GM12865 (cell line): ENCODE data around the gene FNDC1.

Experiments
- DNase-seq: peaks from one replicate; pipeline ENCODE4 v3.0.0; 2010; ENCODE audit warnings: low read depth
- H3K4me3 ChIP-seq: 2 replicates; pipeline ENCODE4 v1.5.1; 2011; ENCODE audit warnings: mild to moderate bottlenecking, low read depth, low read length, control low read depth
- CTCF ChIP-seq: IDR thresholded peaks from 2 replicates; pipeline ENCODE4 v1.5.1; 2011; ENCODE audit warnings: low read length, control low read depth, low read depth, inconsistent platforms; ENCODE audit not compliant: insufficient read depth; ENCODE audit errors: missing control alignments

Gene FNDC1

GRCh38 chr6:159301277-159301676 is 132.1 kb downstream of the FNDC1 start:
- no peak for DNase-seq
- H3K4me3 ChIP-seq = no peak overlapping the region
- TF ChIP-seq CTCF = no peak

DNA sequence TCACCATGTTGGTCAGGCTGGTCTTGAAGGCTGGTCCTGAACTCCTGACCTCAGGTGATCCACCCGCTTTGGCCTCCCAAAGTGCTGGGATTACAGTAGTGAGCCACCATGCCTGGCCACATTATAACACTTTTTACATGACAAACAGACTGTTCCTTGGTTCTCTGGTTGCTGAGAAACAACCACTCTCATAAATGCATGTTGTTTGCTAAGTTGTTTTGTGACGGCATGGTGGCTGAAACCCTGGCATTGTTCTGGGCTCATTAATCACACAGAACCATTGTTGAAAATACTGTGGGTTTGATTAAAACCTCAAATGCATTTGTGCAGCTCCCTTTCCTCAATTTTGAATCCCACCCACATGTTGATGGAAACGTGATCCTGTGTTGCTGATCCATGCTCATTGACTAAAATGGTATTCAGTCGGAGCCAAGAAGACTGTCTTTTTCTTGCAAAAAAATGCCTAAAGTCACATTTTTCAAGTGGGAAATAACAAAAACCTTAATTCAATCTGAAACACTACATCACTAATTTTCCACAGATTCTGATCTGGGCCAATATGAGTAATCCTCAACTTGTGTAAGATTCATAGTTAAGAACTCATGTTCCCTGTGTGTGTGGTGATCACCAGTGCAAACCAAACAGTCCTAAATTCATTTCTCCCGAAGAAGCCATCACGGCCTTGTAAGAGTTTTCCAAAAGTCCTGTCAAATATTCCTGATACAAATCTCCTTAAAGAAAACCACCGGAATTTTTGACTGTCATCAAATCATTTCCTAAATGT is 132.8 kb downstream of the FNDC1 start:
- no peak for DNase-seq
- TF ChIP-seq CTCF = no peak
- no peak overlapping the region for H3K4me3 ChIP-seq

DNA sequence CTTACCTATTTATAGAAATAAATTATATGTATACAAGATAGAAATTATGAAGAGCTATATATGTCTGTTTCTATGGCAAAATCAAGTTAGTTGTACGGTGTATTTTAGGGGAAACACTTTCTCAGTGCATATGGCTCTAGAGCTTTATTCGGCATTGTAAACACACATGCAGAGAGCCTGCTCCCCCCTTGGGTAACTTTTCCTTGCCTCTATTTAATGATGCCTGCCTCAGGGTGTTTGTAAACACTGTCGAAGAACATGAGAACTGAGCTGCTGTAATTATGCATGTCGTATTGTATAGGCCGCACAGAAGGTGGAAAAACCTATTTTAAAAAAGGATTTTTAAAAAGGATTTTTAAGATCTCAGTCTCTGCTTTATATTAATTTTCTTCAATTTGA is 133.4 kb downstream of the FNDC1 start:
- no peak for DNase-seq
- no peak overlapping the region for H3K4me3 ChIP-seq
- no peak for TF ChIP-seq CTCF

DNA sequence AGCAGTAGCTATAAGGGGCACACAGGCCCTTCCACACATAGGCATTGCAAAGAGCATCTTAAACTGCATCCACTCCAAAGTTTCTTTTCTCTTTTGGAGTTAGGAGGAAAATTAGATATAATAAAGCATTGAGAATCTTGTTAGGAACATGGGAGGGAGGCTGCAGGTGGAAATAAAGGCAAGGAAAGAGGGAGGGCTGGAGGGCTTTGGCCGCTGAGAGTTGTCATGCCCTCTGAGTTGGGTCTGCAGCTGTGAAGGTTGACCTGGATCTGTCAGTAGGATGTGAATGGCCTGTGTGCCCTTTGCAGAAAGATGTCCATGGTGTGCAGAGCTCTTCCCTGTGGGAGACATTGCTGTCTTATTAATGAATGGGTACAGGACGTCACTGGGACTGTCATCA is 134.0 kb downstream of the FNDC1 start:
- no peak for TF ChIP-seq CTCF
- no peak for DNase-seq
- no peak overlapping the region for H3K4me3 ChIP-seq

DNA sequence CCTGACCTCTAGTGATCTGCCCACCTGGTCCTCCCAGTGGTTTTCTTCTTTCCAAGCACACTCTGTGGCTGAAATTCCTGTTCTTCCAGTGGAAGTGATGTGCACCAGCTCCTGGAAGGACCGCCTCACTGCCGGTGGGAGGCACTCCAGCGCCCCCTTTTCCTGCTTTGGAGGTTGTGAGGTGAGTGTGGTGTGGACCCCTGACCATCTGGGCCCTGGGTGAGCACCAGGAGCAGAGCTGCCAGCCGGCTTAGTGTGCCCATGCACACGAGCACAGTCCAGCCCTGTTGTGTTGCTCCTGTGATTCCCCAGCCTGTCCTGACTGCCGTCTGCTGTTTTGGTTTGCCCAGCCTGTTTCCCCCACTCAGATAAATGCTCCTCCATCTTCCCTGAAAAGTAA is 134.6 kb downstream of the FNDC1 start:
- DNase-seq = no peak
- no peak for TF ChIP-seq CTCF
- no peak overlapping the region for H3K4me3 ChIP-seq

DNA sequence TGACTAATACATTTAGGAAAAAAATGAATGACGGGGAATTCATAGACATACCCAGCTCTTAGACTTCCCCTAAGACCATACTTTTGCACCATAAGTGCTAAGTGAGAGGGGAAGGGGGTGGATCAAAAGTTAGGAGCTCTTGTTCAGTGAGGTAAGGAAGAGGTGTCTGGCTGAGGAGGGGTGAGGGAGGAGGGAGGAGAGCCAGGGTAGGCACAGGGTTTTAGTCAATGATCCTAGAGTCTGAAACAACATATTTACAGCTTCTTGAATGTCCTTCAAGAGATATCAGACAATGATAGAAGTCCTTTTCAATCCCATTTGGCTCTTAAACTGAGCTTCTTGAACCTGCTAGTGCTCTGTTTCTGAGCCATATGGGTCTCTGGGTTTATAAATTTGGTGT is 135.4 kb downstream of the FNDC1 start:
- no peak overlapping the region for H3K4me3 ChIP-seq
- no peak for DNase-seq
- TF ChIP-seq CTCF = no peak

DNA sequence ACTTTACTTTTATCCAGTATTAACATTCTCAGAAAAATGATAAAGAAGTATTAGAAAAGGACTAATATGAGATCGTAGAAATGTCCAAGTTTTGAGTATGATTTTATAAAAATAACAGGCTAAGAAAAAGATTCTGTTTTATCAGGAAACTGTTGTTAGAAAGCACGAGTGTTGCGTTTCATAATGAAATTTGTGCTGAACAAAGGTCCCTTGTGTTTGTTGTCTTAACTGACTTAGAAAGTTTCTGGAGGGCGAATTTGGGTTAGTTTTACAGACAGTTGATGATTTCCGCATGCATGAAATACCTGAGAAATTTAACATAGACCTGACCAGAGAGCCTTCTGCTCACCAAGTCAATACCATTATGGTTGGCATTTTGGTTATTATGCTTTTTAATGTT is 136.0 kb downstream of the FNDC1 start:
- H3K4me3 ChIP-seq = no peak overlapping the region
- no peak for TF ChIP-seq CTCF
- DNase-seq = no peak
